ENCODE data around the gene FAM136A. TPM values are rescaled to one million over a fixed set of nuclear protein-coding genes. Genes with fewer than 3 reads are reported as not detected.

The FAM136A gene
- total and polyA plus RNA-seq, 2 of the 13 experiments (the other 11 are each of a cell fraction or from before 2014, with no cell fraction given), result 77.8 to 126 TPM

GRCh38 chr2:70301344-70302194, at the start of gene FAM136A (continued):
- TF ChIP-seq FOXP4 (CRISPR knock-in tag; IDR thresholded peaks at IDR 0.05), result peak; percentile 69
- no peak for TF ChIP-seq KLF9 (CRISPR knock-in tag; IDR thresholded peaks at IDR 0.05; ENCODE audit: low read depth)
- TF ChIP-seq CENPBD1 (CRISPR knock-in tag; IDR thresholded peaks at IDR 0.05; ENCODE audit: borderline replicate concordance, low read depth), result peak; percentile 97; the same call in 1 of the 2 replicates
- peak; percentile 90 for TF ChIP-seq ZBTB10 (CRISPR knock-in tag; IDR thresholded peaks at IDR 0.05; ENCODE audit: borderline replicate concordance)
- TF ChIP-seq ZBTB49 (CRISPR knock-in tag; IDR thresholded peaks at IDR 0.05; ENCODE audit: borderline replicate concordance), result no peak
- TF ChIP-seq PAF1 (CRISPR knock-in tag; IDR thresholded peaks at IDR 0.05), result no peak
- TF ChIP-seq ZNF563 (CRISPR knock-in tag; IDR thresholded peaks at IDR 0.05), result peak; percentile 96
- peak; percentile 92 for TF ChIP-seq BCL3 (CRISPR knock-in tag; IDR thresholded peaks at IDR 0.05)
- no peak for TF ChIP-seq ZBTB14 (CRISPR knock-in tag; IDR thresholded peaks at IDR 0.05)
- TF ChIP-seq PAWR (CRISPR knock-in tag; IDR thresholded peaks at IDR 0.05; ENCODE audit: borderline replicate concordance), result peak; percentile 81; the same call in 1 of the 2 replicates
- TF ChIP-seq TCF12 (IDR thresholded peaks at IDR 0.05), result no peak
- TF ChIP-seq TCF12 (CRISPR knock-in tag; IDR thresholded peaks at IDR 0.05), result peak; percentile 79
- TF ChIP-seq FOXJ3 (CRISPR knock-in tag; IDR thresholded peaks at IDR 0.05; ENCODE audit: borderline replicate concordance), result peak; percentile 83
- peak; percentile 59 for TF ChIP-seq FOSL2 (CRISPR knock-in tag; IDR thresholded peaks at IDR 0.05)
- TF ChIP-seq ZNF678 (CRISPR knock-in tag; IDR thresholded peaks at IDR 0.05), result peak; percentile 32; the same call in 1 of the 2 replicates
- peak; percentile 88; the same call in 1 of the 2 replicates for TF ChIP-seq ZNF350 (CRISPR knock-in tag; IDR thresholded peaks at IDR 0.05; ENCODE audit: borderline replicate concordance, low read depth)
- peak; percentile 79; the same call in 1 of the 2 replicates for TF ChIP-seq ZNF567 (CRISPR knock-in tag; IDR thresholded peaks at IDR 0.05; ENCODE audit: borderline replicate concordance)
- TF ChIP-seq FOXC1 (CRISPR knock-in tag; IDR thresholded peaks at IDR 0.05; ENCODE audit: borderline replicate concordance), result peak; percentile 76

Measured in HepG2 (cell line).